ENCODE measurements around the gene PSKH1. TPM values are rescaled to one million over a fixed set of nuclear protein-coding genes. Genes with fewer than 3 reads are reported as not detected.

Gene PSKH1
- total RNA-seq, 2 donors from 2014 or later = 32.1 to 37.4 TPM

- no peak overlapping the region for H3K27ac Mint-ChIP-seq
- Histone ChIP-seq H3K9me3 (ENCODE audit: control insufficient read depth, low read length) (no peaks in the 10 kb centered on the region), H3K36me3 (ENCODE audit: control insufficient read depth, insufficient read depth, low read length) (no peaks in the 10 kb centered on the region), H3K9ac (ENCODE audit: extremely low read depth, low read length, poor library complexity, severe bottlenecking) (no peak overlapping the region), H3K4me1 (ENCODE audit: control insufficient read depth, insufficient read depth, low read length) (no peaks in the 10 kb centered on the region), H3K27me3 (ENCODE audit: control insufficient read depth, insufficient read depth, low read length, poor library complexity, severe bottlenecking) (peaks cover 15% of the 10 kb centered on the region), H3K4me3 (ENCODE audit: low read length) (no peak overlapping the region), H3K27ac (ENCODE audit: low read depth, low read length) (no peak overlapping the region)
- peaks cover 3% of the 10 kb centered on the region for H3K9me3 Mint-ChIP-seq
- TF ChIP-seq CTCF (conservative IDR thresholded peaks at IDR 0.05) = peak; percentile 26
- H3K36me3 Mint-ChIP-seq (ENCODE audit: low read depth) = no peaks in the 10 kb centered on the region
- no peak overlapping the region for H3K4me3 Mint-ChIP-seq
- DNase-seq = no peak
- WGBS, 2 experiments (ENCODE audit: insufficient coverage in 1 of 2, insufficient read length in 1 of 2) = 68 to 87% methylated on average over 3 to 9 of the region's 9 CpGs
- peaks cover 13% of the 10 kb centered on the region for H3K27me3 Mint-ChIP-seq (ENCODE audit: insufficient read depth)
- H3K4me1 Mint-ChIP-seq = no peaks in the 10 kb centered on the region
Measured at GRCh38 chr16:67977469-67978227, 84.6 kb downstream of the PSKH1 start.

Other genes with a start within 250 kb of the PSKH1 start
- gene CARMIL2, start 248.1 kb upstream of the PSKH1 start, total RNA-seq = 10 to 100 TPM; 13.6 to 19.8 TPM
- 10 to 100 TPM; 39.3 to 41.5 TPM for gene ACD, start 233.0 kb upstream of the PSKH1 start, total RNA-seq
- 1 to 10 TPM; 2.6 to 3.7 TPM for gene PARD6A, start 232.3 kb upstream of the PSKH1 start, total RNA-seq
- gene ENKD1, start 226.5 kb upstream of the PSKH1 start, total RNA-seq = 10 to 100 TPM; 19.0 to 21.2 TPM
- gene C16orf86, start 226.4 kb upstream of the PSKH1 start, total RNA-seq = 1 to 10 TPM; 3.6 to 4.7 TPM
- 10 to 100 TPM; 18.2 to 21.2 TPM for gene GFOD2, start 173.9 kb upstream of the PSKH1 start, total RNA-seq
- 10 to 100 TPM; 19.2 to 22.5 TPM for gene RANBP10, start 86.7 kb upstream of the PSKH1 start, total RNA-seq
- gene TSNAXIP1, start 86.4 kb upstream of the PSKH1 start, total RNA-seq = 1 to 10 TPM; 2.8 to 3.2 TPM
- gene THAP11, start 50.9 kb upstream of the PSKH1 start, total RNA-seq = 10 to 100 TPM; 28.0 to 32.9 TPM
- 100 to 1,000 TPM; 201 to 218 TPM for gene NUTF2, start 46.3 kb upstream of the PSKH1 start, total RNA-seq
- 10 to 100 TPM; 43.7 to 57.2 TPM for gene CENPT, start 45.6 kb upstream of the PSKH1 start, total RNA-seq
- 10 to 100 TPM; 69.2 to 74.3 TPM for gene EDC4, start 20.2 kb upstream of the PSKH1 start, total RNA-seq
- 1 to 10 TPM; 7.0 to 7.3 TPM for gene NRN1L, start 8.4 kb upstream of the PSKH1 start, total RNA-seq
- 1 to 10 TPM in 1 of 2 donors, under 1 TPM in 1; 0.66 to 2.3 TPM for gene CTRL, start 38.6 kb downstream of the PSKH1 start, total RNA-seq
- 10 to 100 TPM; 15.5 to 16.5 TPM for gene PSMB10, start 43.6 kb downstream of the PSKH1 start, total RNA-seq
- gene LCAT, start 50.9 kb downstream of the PSKH1 start, total RNA-seq = 10 to 100 TPM in 1 of 2 donors, 1 to 10 TPM in 1; 8.4 to 14.3 TPM
- 10 to 100 TPM; 37.9 to 43.4 TPM for gene SLC12A4, start 75.4 kb downstream of the PSKH1 start, total RNA-seq
- 1 to 10 TPM; 2.9 to 3.5 TPM for gene DPEP3, start 87.2 kb downstream of the PSKH1 start, total RNA-seq
- under 1 TPM in 1 of 2 donors, not detected in 1; 0.20 TPM for gene DPEP2, start 106.2 kb downstream of the PSKH1 start, total RNA-seq
- not detected for gene DPEP2NB, start 122.7 kb downstream of the PSKH1 start, total RNA-seq
- 10 to 100 TPM; 12.1 to 12.3 TPM for gene DDX28, start 130.0 kb downstream of the PSKH1 start, total RNA-seq
- 10 to 100 TPM; 23.4 to 24.0 TPM for gene DUS2, start 130.0 kb downstream of the PSKH1 start, total RNA-seq
- gene NFATC3, start 192.1 kb downstream of the PSKH1 start, total RNA-seq = 10 to 100 TPM; 27.4 to 30.1 TPM